GM18951 (cell line): Measurements from ENCODE around the gene USP20.

Experiments used
- POLR2A ChIP-seq: IDR thresholded peaks from 4 replicates; pipeline ENCODE4 v1.6.1; 2011; ENCODE audit warnings: mild to moderate bottlenecking; ENCODE audit not compliant: insufficient read length, insufficient read depth; ENCODE audit errors: extremely low read depth
- in situ Hi-C: fragments of 300-500 bp; cut with MboI; formaldehyde crosslinking; loops from one replicate; pipeline ENCODE4 v1.12.0; 2022; ENCODE audit warnings: low sequenced_read_pairs, mixed read lengths, inconsistent platforms; ENCODE audit not compliant: unreplicated experiment

USP20 gene

GRCh38 chr9:129866394-129867135 lies 31.3 kb downstream of the USP20 start:
- no peak for TF ChIP-seq POLR2A
- in situ Hi-C loops: no loop called here

GRCh38 chr9:129867136-129868022 lies 32.1 kb downstream of the USP20 start:
- no peak for TF ChIP-seq POLR2A
- in situ Hi-C loops: no loop called here

- no peak for TF ChIP-seq POLR2A
- in situ Hi-C loops: no loop called here
Observed at GRCh38 chr9:129868023-129868871, 33.0 kb downstream of the USP20 start.

GRCh38 chr9:129868872-129869486 lies 33.7 kb downstream of the USP20 start:
- in situ Hi-C loops: no loop called here
- TF ChIP-seq POLR2A: no peak

- in situ Hi-C loops: no loop called here
- no peak for TF ChIP-seq POLR2A
Observed at GRCh38 chr9:129869585-129870501, 34.6 kb downstream of the USP20 start.

GRCh38 chr9:129871046-129871445 lies 35.8 kb downstream of the USP20 start:
- TF ChIP-seq POLR2A: no peak
- in situ Hi-C loops: no loop called here

- TF ChIP-seq POLR2A: no peak
- in situ Hi-C loops: no loop called here
Observed at GRCh38 chr9:129873563-129874190, 38.4 kb downstream of the USP20 start.

- in situ Hi-C loops: no loop called here
- no peak for TF ChIP-seq POLR2A
Observed at GRCh38 chr9:129874261-129875101, 39.2 kb downstream of the USP20 start.

GRCh38 chr9:129875181-129875611 lies 39.9 kb downstream of the USP20 start:
- TF ChIP-seq POLR2A: no peak
- in situ Hi-C loops: no loop called here

- in situ Hi-C loops: no loop called here
- no peak for TF ChIP-seq POLR2A
Observed at GRCh38 chr9:129875687-129876395, 40.6 kb downstream of the USP20 start.
